Peyer's patch (tissue), 4 donors: Measurements from ENCODE around the gene SLC5A2.

Experiments
- POLR2A ChIP-seq, 2 donors: fragments of 450-650 bp; IDR thresholded peaks; one replicate each; pipeline ENCODE4 v1.5.1; 2017; ENCODE audit warnings: antibody characterized with exemption in 2 of 2, mild to moderate bottlenecking in 2 of 2, moderate library complexity in 2 of 2
- TF ChIP-seq, protein P1 (sequence below), 6 experiments: fragments of 450-650 bp in 4 of 6; fragments of 200-600 bp in 2 of 6; sonication (generic) in 1 of 6; IDR thresholded peaks; one replicate each; pipeline ENCODE4 v1.5.1; 2017 to 2019; ENCODE audit warnings: antibody characterized with exemption in 6 of 6, mild to moderate bottlenecking in 3 of 6, moderate library complexity in 1 of 6

DNA sequence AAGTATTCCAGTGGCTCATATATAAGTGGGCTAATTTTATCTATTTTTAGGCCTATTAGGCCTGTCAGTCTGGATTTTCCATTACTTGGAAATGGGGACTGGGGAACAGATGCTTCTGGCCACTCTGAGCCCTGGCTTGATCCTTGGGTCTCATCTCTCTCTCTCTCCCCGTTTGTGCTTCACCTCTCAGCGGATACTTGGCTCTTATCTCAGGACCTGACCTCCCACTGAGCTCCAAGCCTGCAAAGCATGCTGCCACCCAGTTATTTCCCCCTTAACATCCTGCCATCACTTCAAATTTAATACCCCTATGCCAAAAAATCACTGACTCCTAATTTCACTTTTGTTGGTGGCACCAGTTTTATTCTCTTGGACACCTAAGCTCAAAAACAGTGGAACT is 44.5 kb upstream of the SLC5A2 start:
- TF ChIP-seq, protein P1, sequence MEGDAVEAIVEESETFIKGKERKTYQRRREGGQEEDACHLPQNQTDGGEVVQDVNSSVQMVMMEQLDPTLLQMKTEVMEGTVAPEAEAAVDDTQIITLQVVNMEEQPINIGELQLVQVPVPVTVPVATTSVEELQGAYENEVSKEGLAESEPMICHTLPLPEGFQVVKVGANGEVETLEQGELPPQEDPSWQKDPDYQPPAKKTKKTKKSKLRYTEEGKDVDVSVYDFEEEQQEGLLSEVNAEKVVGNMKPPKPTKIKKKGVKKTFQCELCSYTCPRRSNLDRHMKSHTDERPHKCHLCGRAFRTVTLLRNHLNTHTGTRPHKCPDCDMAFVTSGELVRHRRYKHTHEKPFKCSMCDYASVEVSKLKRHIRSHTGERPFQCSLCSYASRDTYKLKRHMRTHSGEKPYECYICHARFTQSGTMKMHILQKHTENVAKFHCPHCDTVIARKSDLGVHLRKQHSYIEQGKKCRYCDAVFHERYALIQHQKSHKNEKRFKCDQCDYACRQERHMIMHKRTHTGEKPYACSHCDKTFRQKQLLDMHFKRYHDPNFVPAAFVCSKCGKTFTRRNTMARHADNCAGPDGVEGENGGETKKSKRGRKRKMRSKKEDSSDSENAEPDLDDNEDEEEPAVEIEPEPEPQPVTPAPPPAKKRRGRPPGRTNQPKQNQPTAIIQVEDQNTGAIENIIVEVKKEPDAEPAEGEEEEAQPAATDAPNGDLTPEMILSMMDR (IDR thresholded peaks at IDR 0.05), result no peak
- no peak for TF ChIP-seq POLR2A (IDR thresholded peaks at IDR 0.05)
